Ishikawa (cell line): ENCODE measurements around the gene ALKBH7.

Experiments used
- EP300 ChIP-seq: IDR thresholded peaks from 2 replicates; pipeline ENCODE4 v1.6.1; 2012; ENCODE audit warnings: borderline replicate concordance
- RAD21 ChIP-seq: IDR thresholded peaks from 2 replicates; pipeline ENCODE4 v1.6.1; 2012; ENCODE audit warnings: low read depth
- TAF1 ChIP-seq: IDR thresholded peaks from 2 replicates; pipeline ENCODE4 v1.6.1; 2012; ENCODE audit warnings: low read depth, mild to moderate bottlenecking
- TCF12 ChIP-seq: IDR thresholded peaks from 2 replicates; pipeline ENCODE4 v1.6.1; 2012; ENCODE audit warnings: low read depth
- ZBTB7A ChIP-seq: IDR thresholded peaks from 2 replicates; pipeline ENCODE4 v1.6.1; 2012; ENCODE audit warnings: low read depth
- TF ChIP-seq, protein P1 (sequence below): IDR thresholded peaks from 2 replicates; pipeline ENCODE4 v1.6.1; 2012; ENCODE audit warnings: low read depth, mild to moderate bottlenecking
- TF ChIP-seq, protein P2 (sequence below): IDR thresholded peaks from 2 replicates; pipeline ENCODE4 v1.6.1; 2012
- TF ChIP-seq, protein P3 (sequence below): IDR thresholded peaks from 2 replicates; pipeline ENCODE4 v1.6.1; 2012

DNA sequence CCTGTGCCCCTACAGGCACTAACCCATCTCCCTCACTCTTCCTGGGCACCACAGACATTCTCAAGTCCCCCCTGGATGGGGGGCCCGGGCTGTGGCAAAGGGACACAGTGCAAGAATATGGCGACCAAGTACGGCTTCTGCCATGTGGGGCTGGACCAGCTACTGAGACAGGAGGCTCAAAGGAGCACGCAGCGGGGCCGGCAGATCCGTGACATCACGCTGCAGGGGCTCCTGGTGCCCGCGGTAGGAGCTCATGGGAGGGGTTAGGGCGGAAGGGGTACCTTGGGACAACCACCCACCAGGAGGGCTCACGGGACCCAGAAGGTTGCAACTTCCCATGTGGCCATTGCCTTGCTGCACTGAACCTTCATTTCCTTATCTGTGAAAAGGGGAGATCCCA, 23.7 kb downstream of the ALKBH7 start:
- TF ChIP-seq, protein P1, sequence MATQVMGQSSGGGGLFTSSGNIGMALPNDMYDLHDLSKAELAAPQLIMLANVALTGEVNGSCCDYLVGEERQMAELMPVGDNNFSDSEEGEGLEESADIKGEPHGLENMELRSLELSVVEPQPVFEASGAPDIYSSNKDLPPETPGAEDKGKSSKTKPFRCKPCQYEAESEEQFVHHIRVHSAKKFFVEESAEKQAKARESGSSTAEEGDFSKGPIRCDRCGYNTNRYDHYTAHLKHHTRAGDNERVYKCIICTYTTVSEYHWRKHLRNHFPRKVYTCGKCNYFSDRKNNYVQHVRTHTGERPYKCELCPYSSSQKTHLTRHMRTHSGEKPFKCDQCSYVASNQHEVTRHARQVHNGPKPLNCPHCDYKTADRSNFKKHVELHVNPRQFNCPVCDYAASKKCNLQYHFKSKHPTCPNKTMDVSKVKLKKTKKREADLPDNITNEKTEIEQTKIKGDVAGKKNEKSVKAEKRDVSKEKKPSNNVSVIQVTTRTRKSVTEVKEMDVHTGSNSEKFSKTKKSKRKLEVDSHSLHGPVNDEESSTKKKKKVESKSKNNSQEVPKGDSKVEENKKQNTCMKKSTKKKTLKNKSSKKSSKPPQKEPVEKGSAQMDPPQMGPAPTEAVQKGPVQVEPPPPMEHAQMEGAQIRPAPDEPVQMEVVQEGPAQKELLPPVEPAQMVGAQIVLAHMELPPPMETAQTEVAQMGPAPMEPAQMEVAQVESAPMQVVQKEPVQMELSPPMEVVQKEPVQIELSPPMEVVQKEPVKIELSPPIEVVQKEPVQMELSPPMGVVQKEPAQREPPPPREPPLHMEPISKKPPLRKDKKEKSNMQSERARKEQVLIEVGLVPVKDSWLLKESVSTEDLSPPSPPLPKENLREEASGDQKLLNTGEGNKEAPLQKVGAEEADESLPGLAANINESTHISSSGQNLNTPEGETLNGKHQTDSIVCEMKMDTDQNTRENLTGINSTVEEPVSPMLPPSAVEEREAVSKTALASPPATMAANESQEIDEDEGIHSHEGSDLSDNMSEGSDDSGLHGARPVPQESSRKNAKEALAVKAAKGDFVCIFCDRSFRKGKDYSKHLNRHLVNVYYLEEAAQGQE: no peak
- TF ChIP-seq TAF1 (no peak), EP300 (no peak), TCF12 (no peak), ZBTB7A (no peak), RAD21 (no peak)
- TF ChIP-seq, protein P2, sequence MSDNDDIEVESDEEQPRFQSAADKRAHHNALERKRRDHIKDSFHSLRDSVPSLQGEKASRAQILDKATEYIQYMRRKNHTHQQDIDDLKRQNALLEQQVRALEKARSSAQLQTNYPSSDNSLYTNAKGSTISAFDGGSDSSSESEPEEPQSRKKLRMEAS: no peak
- TF ChIP-seq, protein P3, sequence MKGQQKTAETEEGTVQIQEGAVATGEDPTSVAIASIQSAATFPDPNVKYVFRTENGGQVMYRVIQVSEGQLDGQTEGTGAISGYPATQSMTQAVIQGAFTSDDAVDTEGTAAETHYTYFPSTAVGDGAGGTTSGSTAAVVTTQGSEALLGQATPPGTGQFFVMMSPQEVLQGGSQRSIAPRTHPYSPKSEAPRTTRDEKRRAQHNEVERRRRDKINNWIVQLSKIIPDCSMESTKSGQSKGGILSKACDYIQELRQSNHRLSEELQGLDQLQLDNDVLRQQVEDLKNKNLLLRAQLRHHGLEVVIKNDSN: no peak
